ENCODE data around the gene EXD3.

Gene EXD3

GRCh38 chr9:137302449-137303150 is 120.4 kb downstream of the EXD3 start:
- Histone ChIP-seq H3K27me3 (ENCODE audit: control insufficient read depth in 1 of 2, insufficient read depth in 2 of 2, low read length in 2 of 2) (peaks cover 51 to 73% of the 10 kb centered on the region in 2 donors), H3K9ac (ENCODE audit: low read length in 2 of 2) (no peak overlapping the region), H3K4me3 (ENCODE audit: low read length in 2 of 2) (peak overlapping the region; percentile 31 to 61), H3K36me3 (ENCODE audit: control insufficient read depth in 2 of 2, insufficient read depth in 2 of 2, low read length in 2 of 2) (no peaks in the 10 kb centered on the region), H3K27ac (ENCODE audit: low read length) (no peak overlapping the region), H3K4me1 (ENCODE audit: control insufficient read depth, insufficient read depth, low read length) (peaks cover 39% of the 10 kb centered on the region), H3K9me3 (ENCODE audit: control insufficient read depth in 2 of 2, low read length in 2 of 2) (no peaks in the 10 kb centered on the region)

DNA sequence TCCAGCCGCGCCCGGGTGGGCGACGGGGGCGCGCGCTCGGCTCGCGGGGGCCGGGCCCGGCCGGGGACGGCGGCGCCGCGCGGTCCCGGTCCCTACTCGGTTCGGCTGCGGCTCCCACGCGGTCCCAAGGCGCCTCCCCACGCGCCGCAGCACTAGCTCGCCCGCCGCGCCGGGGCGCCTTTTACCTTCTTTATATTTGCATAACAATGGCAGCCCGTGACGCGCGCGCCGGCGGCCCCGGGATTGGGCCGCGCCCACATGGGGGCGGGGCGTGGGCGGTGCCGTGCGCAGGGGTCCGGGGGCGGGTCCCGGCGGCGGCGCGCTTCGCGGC is 120.9 kb downstream of the EXD3 start, which contains the start of gene NRARP:
Gene NRARP (minus strand): TSS at position 154 of the 331 bp plus-strand sequence. CDS start 343 bp downstream, outside the sequence.
- no peaks in the 10 kb centered on the region for H3K9me3 ChIP-seq (ENCODE audit: control insufficient read depth in 2 of 2, low read length in 2 of 2)
- peak within 1 kb of the TSS; percentile 33 to 63 for H3K4me3 ChIP-seq (ENCODE audit: low read length in 2 of 2)
- no peaks in the 10 kb centered on the region for H3K36me3 ChIP-seq (ENCODE audit: control insufficient read depth in 2 of 2, insufficient read depth in 2 of 2, low read length in 2 of 2)
- peaks cover 36% of the 10 kb centered on the region for H3K4me1 ChIP-seq (ENCODE audit: control insufficient read depth, insufficient read depth, low read length)
- no peak within 1 kb of the TSS for H3K9ac ChIP-seq (ENCODE audit: low read length in 2 of 2)
- H3K27ac ChIP-seq (ENCODE audit: low read length): no peak within 1 kb of the TSS
- H3K27me3 ChIP-seq (ENCODE audit: control insufficient read depth in 1 of 2, insufficient read depth in 2 of 2, low read length in 2 of 2): peaks cover 51 to 73% of the 10 kb centered on the region in 2 donors

DNA sequence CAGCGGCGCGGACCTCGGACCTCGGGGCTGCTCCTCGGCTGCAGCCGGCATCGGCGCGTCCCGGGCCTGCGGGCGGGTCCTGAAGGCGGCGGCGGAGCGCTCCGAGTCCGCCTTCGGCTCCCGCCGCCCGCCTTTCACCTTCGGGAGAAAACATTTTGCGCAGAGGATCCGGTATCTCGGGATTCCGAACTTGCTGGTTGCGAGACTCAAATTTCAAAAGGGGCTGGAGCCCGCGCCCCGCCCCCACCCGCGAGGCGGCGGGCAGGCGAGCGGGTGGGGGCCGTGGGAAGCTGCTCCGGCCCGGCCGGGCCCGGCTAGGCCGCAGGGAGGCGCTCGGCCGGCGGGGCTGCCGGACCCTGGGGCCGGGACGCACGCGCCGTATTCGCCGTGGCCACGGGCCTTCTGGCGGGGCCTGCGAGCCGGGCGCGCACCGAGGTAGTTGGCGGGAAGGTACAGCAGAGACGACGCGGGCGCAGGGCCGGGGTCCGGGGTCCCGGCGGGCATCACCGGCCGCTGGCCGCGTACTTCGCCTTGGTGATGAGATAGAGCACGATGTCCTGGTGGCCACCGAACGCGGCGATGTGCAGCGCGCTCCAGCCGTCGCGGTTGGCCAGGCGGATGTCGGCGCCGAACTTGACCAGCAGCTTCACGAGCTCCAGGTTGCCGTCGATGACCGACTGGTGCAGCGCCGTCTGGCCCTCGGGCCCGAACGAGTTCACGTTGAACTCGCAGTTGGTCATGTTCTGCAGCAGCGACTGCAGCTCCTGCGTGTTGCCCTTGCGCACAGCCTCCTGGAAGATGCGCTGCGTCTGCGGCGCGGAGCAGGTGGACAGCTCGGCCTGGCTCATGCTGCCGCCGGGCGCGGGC is 121.6 kb downstream of the EXD3 start:
- peaks cover 54 to 73% of the 10 kb centered on the region in 2 donors for H3K27me3 ChIP-seq (ENCODE audit: control insufficient read depth in 1 of 2, insufficient read depth in 2 of 2, low read length in 2 of 2)
- no peak overlapping the region for H3K9ac ChIP-seq (ENCODE audit: low read length in 2 of 2)
- peak overlapping the region; percentile 33 to 63 for H3K4me3 ChIP-seq (ENCODE audit: low read length in 2 of 2)
- no peak overlapping the region for H3K27ac ChIP-seq (ENCODE audit: low read length)
- peaks cover 33% of the 10 kb centered on the region for H3K4me1 ChIP-seq (ENCODE audit: control insufficient read depth, insufficient read depth, low read length)
- no peaks in the 10 kb centered on the region for H3K9me3 ChIP-seq (ENCODE audit: control insufficient read depth in 2 of 2, low read length in 2 of 2)
- H3K36me3 ChIP-seq (ENCODE audit: control insufficient read depth in 2 of 2, insufficient read depth in 2 of 2, low read length in 2 of 2): no peaks in the 10 kb centered on the region

- peaks cover 27% of the 10 kb centered on the region for H3K4me1 ChIP-seq (ENCODE audit: control insufficient read depth, insufficient read depth, low read length)
- peaks cover 50 to 70% of the 10 kb centered on the region in 2 donors for H3K27me3 ChIP-seq (ENCODE audit: control insufficient read depth in 1 of 2, insufficient read depth in 2 of 2, low read length in 2 of 2)
- H3K36me3 ChIP-seq (ENCODE audit: control insufficient read depth in 2 of 2, insufficient read depth in 2 of 2, low read length in 2 of 2): no peaks in the 10 kb centered on the region
- no peaks in the 10 kb centered on the region for H3K9me3 ChIP-seq (ENCODE audit: control insufficient read depth in 2 of 2, low read length in 2 of 2)
- H3K4me3 ChIP-seq (ENCODE audit: low read length in 2 of 2): peak overlapping the region; percentile 33 to 63
- H3K9ac ChIP-seq (ENCODE audit: low read length in 2 of 2): no peak overlapping the region
- no peak overlapping the region for H3K27ac ChIP-seq (ENCODE audit: low read length)
Measured at GRCh38 chr9:137300567-137301080, 122.3 kb downstream of the EXD3 start.

GRCh38 chr9:137299938-137300337 is 123.0 kb downstream of the EXD3 start:
- Histone ChIP-seq H3K4me1 (ENCODE audit: control insufficient read depth, insufficient read depth, low read length) (peaks cover 21% of the 10 kb centered on the region), H3K27ac (ENCODE audit: low read length) (no peak overlapping the region), H3K4me3 (ENCODE audit: low read length in 2 of 2) (peak overlapping the region in 1 of 2 donors; percentile 44), H3K27me3 (ENCODE audit: control insufficient read depth in 1 of 2, insufficient read depth in 2 of 2, low read length in 2 of 2) (peaks cover 46 to 68% of the 10 kb centered on the region in 2 donors), H3K36me3 (ENCODE audit: control insufficient read depth in 2 of 2, insufficient read depth in 2 of 2, low read length in 2 of 2) (no peaks in the 10 kb centered on the region), H3K9me3 (ENCODE audit: control insufficient read depth in 2 of 2, low read length in 2 of 2) (no peaks in the 10 kb centered on the region), H3K9ac (ENCODE audit: low read length in 2 of 2) (no peak overlapping the region)

- Histone ChIP-seq H3K27me3 (ENCODE audit: control insufficient read depth in 1 of 2, insufficient read depth in 2 of 2, low read length in 2 of 2) (peaks cover 50 to 69% of the 10 kb centered on the region in 2 donors), H3K9me3 (ENCODE audit: control insufficient read depth in 2 of 2, low read length in 2 of 2) (peaks cover 0 to 4% of the 10 kb centered on the region in 2 donors), H3K4me3 (ENCODE audit: low read length in 2 of 2) (peak overlapping the region in 1 of 2 donors; percentile 15), H3K27ac (ENCODE audit: low read length) (no peak overlapping the region), H3K36me3 (ENCODE audit: control insufficient read depth in 2 of 2, insufficient read depth in 2 of 2, low read length in 2 of 2) (no peaks in the 10 kb centered on the region), H3K9ac (ENCODE audit: low read length in 2 of 2) (no peak overlapping the region), H3K4me1 (ENCODE audit: control insufficient read depth, insufficient read depth, low read length) (peaks cover 16% of the 10 kb centered on the region)
Measured at GRCh38 chr9:137299203-137299565, 123.8 kb downstream of the EXD3 start.

DNA sequence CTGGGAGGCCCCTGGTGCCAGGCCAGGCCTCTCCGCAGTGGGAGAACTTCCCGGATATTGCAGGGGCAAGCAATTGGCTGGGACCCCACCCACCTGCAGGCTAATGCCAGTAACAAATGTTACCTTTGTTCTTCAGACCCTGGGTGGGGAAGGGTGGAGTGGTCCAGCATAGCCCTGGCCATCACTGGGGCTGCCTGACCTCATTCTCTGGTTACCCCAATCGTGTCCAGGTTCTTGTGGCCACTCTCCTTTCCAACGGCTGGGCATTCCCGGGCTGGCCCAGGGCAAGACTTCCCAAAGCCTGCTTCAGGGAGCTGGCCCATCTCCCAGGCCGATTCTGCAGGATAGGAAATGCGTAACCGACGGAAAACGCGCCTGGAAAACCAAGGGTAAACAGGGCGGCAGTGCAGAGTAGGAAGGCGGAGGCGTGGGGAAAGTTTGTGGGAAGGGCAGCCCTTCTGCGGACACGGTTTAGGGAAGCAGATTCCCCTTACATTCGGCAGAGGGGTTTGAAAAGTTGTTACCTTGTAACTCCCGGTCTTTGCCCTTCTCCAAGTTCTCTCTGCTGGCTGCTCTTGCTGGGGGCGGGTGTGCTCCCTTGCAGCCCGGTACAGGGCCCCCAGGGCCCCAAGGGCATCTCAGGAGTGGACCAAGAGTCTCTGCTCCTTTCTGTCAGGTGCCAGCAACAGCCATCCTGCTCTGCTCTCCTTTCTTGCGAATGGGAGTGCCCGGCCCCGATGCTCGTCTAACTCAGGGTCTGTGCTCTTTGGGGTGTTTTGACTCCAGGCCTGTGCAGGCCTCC is 124.4 kb downstream of the EXD3 start:
- Histone ChIP-seq H3K9ac (ENCODE audit: low read length in 2 of 2) (no peak overlapping the region), H3K4me3 (ENCODE audit: low read length in 2 of 2) (peak overlapping the region in 1 of 2 donors; percentile 29), H3K27ac (ENCODE audit: low read length) (peak overlapping the region; percentile 37)

DNA sequence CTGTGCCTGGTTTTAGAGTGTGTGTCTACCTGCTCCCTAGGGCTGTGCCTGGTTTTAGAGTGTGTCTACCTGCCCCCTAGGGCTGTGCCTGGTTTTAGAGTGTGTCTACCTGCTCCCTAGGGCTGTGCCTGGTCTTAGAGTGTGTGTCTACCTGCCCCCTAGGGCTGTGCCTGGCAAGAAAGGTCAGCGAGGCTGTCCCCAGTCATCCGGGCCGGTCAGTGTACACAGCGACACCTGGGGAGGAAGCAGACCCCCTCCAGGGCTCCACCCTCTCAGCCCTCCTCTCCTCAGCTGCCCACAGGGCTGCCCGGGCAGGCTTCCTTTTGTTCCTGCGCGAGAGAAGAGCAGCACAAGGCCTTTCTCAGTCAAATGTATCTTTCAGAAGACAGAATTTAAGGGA is 125.0 kb downstream of the EXD3 start:
- Histone ChIP-seq H3K4me3 (ENCODE audit: low read length in 2 of 2) (no peak overlapping the region), H3K9ac (ENCODE audit: low read length in 2 of 2) (no peak overlapping the region), H3K27ac (ENCODE audit: low read length) (peak overlapping the region; percentile 37), H3K4me1 (ENCODE audit: control insufficient read depth, insufficient read depth, low read length) (peaks cover 16% of the 10 kb centered on the region), H3K36me3 (ENCODE audit: control insufficient read depth in 2 of 2, insufficient read depth in 2 of 2, low read length in 2 of 2) (no peaks in the 10 kb centered on the region), H3K9me3 (ENCODE audit: control insufficient read depth in 2 of 2, low read length in 2 of 2) (peaks cover 0 to 5% of the 10 kb centered on the region in 2 donors), H3K27me3 (ENCODE audit: control insufficient read depth in 1 of 2, insufficient read depth in 2 of 2, low read length in 2 of 2) (peaks cover 55 to 79% of the 10 kb centered on the region in 2 donors)

More for the DNA sequence above, 124.4 kb downstream of the EXD3 start:
- Histone ChIP-seq H3K27me3 (ENCODE audit: control insufficient read depth in 1 of 2, insufficient read depth in 2 of 2, low read length in 2 of 2) (peaks cover 56 to 73% of the 10 kb centered on the region in 2 donors), H3K4me1 (ENCODE audit: control insufficient read depth, insufficient read depth, low read length) (peaks cover 16% of the 10 kb centered on the region), H3K9me3 (ENCODE audit: control insufficient read depth in 2 of 2, low read length in 2 of 2) (peaks cover 0 to 5% of the 10 kb centered on the region in 2 donors), H3K36me3 (ENCODE audit: control insufficient read depth in 2 of 2, insufficient read depth in 2 of 2, low read length in 2 of 2) (no peaks in the 10 kb centered on the region)

GRCh38 chr9:137296670-137297664 is 126.0 kb downstream of the EXD3 start:
- no peak overlapping the region for H3K27ac ChIP-seq (ENCODE audit: low read length)
- peak overlapping the region in 1 of 2 donors; percentile 22 for H3K4me3 ChIP-seq (ENCODE audit: low read length in 2 of 2)
- peaks cover 13% of the 10 kb centered on the region for H3K4me1 ChIP-seq (ENCODE audit: control insufficient read depth, insufficient read depth, low read length)
- no peaks in the 10 kb centered on the region for H3K36me3 ChIP-seq (ENCODE audit: control insufficient read depth in 2 of 2, insufficient read depth in 2 of 2, low read length in 2 of 2)
- peaks cover 0 to 5% of the 10 kb centered on the region in 2 donors for H3K9me3 ChIP-seq (ENCODE audit: control insufficient read depth in 2 of 2, low read length in 2 of 2)
- no peak overlapping the region for H3K9ac ChIP-seq (ENCODE audit: low read length in 2 of 2)
- H3K27me3 ChIP-seq (ENCODE audit: control insufficient read depth in 1 of 2, insufficient read depth in 2 of 2, low read length in 2 of 2): peaks cover 56 to 78% of the 10 kb centered on the region in 2 donors
